HepG2 (cell line): Measurements from ENCODE around the gene ACTR3. TPM values are rescaled to one million over a fixed set of nuclear protein-coding genes. Genes with fewer than 3 reads are reported as not detected.

Experiments used
- AGO2 ChIP-seq: fragments of 200-400 bp; formaldehyde crosslinking; optimal IDR thresholded peaks from 2 replicates; pipeline ENCODE3; 2017; ENCODE audit warnings: mild to moderate bottlenecking, low read depth, low read length, moderate library complexity
- ATF7-NPFF ChIP-seq: sonication (generic); formaldehyde crosslinking; IDR thresholded peaks from 2 replicates; pipeline ENCODE4 v1.8.1; 2023; ENCODE audit warnings: mild to moderate bottlenecking, low read depth, missing genetic modification reagents, moderate library complexity
- CREM ChIP-seq, 2 experiments: sonication (generic) in 1 of 2; formaldehyde crosslinking in 1 of 2; IDR thresholded peaks; 2 replicates each; pipeline versions ENCODE4 v1.4.0 to v1.6.1; 2016 to 2020; ENCODE audit warnings: antibody characterized with exemption in 1 of 2, mild to moderate bottlenecking in 1 of 2, missing genetic modification reagents in 1 of 2
- FOXK1 ChIP-seq: sonication (generic); formaldehyde crosslinking; IDR thresholded peaks from 2 replicates; pipeline ENCODE4 v1.4.0; 2020; ENCODE audit warnings: low read depth, missing genetic modification reagents, borderline replicate concordance
- HIVEP1 ChIP-seq: sonication (generic); formaldehyde crosslinking; IDR thresholded peaks from 2 replicates; pipeline ENCODE4 v1.4.0; 2020; ENCODE audit warnings: mild to moderate bottlenecking, missing genetic modification reagents
- JDP2 ChIP-seq: sonication (generic); formaldehyde crosslinking; IDR thresholded peaks from 2 replicates; pipeline ENCODE4 v1.8.1; 2022; ENCODE audit warnings: missing genetic modification reagents, borderline replicate concordance
- MTA1 ChIP-seq: sonication (generic); formaldehyde crosslinking; IDR thresholded peaks from 2 replicates; pipeline ENCODE4 v1.4.0; 2020; ENCODE audit warnings: missing genetic modification reagents, mild to moderate bottlenecking, borderline replicate concordance
- NCOR1 ChIP-seq: fragments of 200-600 bp; sonication (generic); IDR thresholded peaks from 2 replicates; pipeline ENCODE4 v1.7.0; 2017; ENCODE audit warnings: antibody characterized with exemption, low read length, borderline replicate concordance
- REL ChIP-seq: sonication (generic); formaldehyde crosslinking; conservative IDR thresholded peaks from 2 replicates; pipeline ENCODE4 v1.8.0; 2022; ENCODE audit warnings: mild to moderate bottlenecking, missing genetic modification reagents, moderate library complexity
- SMC3 ChIP-seq: IDR thresholded peaks from 2 replicates; pipeline ENCODE4 v1.6.1; 2011; ENCODE audit warnings: low read length, improper control_type of control experiment
- SOX5 ChIP-seq: IDR thresholded peaks from 2 replicates; pipeline ENCODE4 v1.6.1; 2016; ENCODE audit warnings: borderline replicate concordance
- TBX2 ChIP-seq: sonication (generic); formaldehyde crosslinking; IDR thresholded peaks from 2 replicates; pipeline ENCODE4 v1.5.0; 2020; ENCODE audit warnings: missing genetic modification reagents, mild to moderate bottlenecking, borderline replicate concordance
- THAP11 ChIP-seq: IDR thresholded peaks from 2 replicates; pipeline ENCODE4 v1.6.1; 2016; ENCODE audit warnings: missing biosample characterization, missing genetic modification reagents
- ZFP1 ChIP-seq: IDR thresholded peaks from 2 replicates; pipeline ENCODE4 v1.6.1; 2016
- ZNF225 ChIP-seq: sonication (generic); formaldehyde crosslinking; IDR thresholded peaks from 2 replicates; pipeline ENCODE4 v1.4.0; 2020; ENCODE audit warnings: mild to moderate bottlenecking, missing genetic modification reagents
- ZNF605 ChIP-seq: sonication (generic); formaldehyde crosslinking; IDR thresholded peaks from 2 replicates; pipeline ENCODE4 v1.8.0; 2022; ENCODE audit warnings: mild to moderate bottlenecking, missing genetic modification reagents
- ZNF672 ChIP-seq: sonication (generic); formaldehyde crosslinking; IDR thresholded peaks from 2 replicates; pipeline ENCODE4 v1.8.1; 2022; ENCODE audit warnings: missing genetic modification reagents
- ZNF878 ChIP-seq: sonication (generic); formaldehyde crosslinking; IDR thresholded peaks from 2 replicates; pipeline ENCODE4 v1.8.1; 2023; ENCODE audit warnings: mild to moderate bottlenecking, missing genetic modification reagents, moderate library complexity
- ZNF879 ChIP-seq: sonication (generic); formaldehyde crosslinking; IDR thresholded peaks from 2 replicates; pipeline ENCODE4 v1.8.1; 2023; ENCODE audit warnings: missing genetic modification reagents
- polyA plus RNA-seq, 8 experiments: library from polyadenylated mRNA; depleted of rRNA in 3 of 8; stranded (reverse) in 7 of 8; unstranded in 1 of 8; fragments of >200 nt; fragmentation: Illumina TruSeq in 4 of 8; extraction: Trizol in 4 of 8; gene quantifications; 2 replicates each; pipeline versions ENCODE4 v1.2.1 to v1.2.3, GENCODE V29; 2011 to 2016; ENCODE audit warnings: low read depth in 4 of 8, missing spikeins in 1 of 8, mixed read lengths in 1 of 8; ENCODE audit not compliant: insufficient read depth in 1 of 8
- total RNA-seq, 5 experiments: library from RNA; depleted of rRNA; stranded (reverse); fragments of >200 nt; fragmentation: Illumina TruSeq; extraction: Trizol; gene quantifications; 2 replicates each; pipeline ENCODE4 v1.2.3, GENCODE V29; 2016; ENCODE audit warnings: low read depth in 1 of 5
- TF ChIP-seq, protein P1 (sequence below): sonication (generic); formaldehyde crosslinking; IDR thresholded peaks from 2 replicates; pipeline ENCODE4 v1.8.0; 2022; ENCODE audit warnings: mild to moderate bottlenecking, missing genetic modification reagents, moderate library complexity
- TF ChIP-seq, protein P2 (sequence below): IDR thresholded peaks from 2 replicates; pipeline ENCODE4 v1.6.1; 2016; ENCODE audit warnings: mild to moderate bottlenecking
- TF ChIP-seq, protein P3 (sequence below): sonication (generic); formaldehyde crosslinking; IDR thresholded peaks from 2 replicates; pipeline ENCODE4 v1.5.0; 2020; ENCODE audit warnings: missing genetic modification reagents
- TF ChIP-seq, protein P4 (sequence below): sonication (generic); formaldehyde crosslinking; IDR thresholded peaks from 2 replicates; pipeline ENCODE4 v1.4.0; 2020; ENCODE audit warnings: missing genetic modification reagents
- TF ChIP-seq, protein P5 (sequence below): IDR thresholded peaks from 2 replicates; pipeline ENCODE4 v1.6.1; 2016; ENCODE audit warnings: missing genetic modification reagents, missing compliant biosample characterization

Gene ACTR3
- total and polyA plus RNA-seq, 2 of the 13 experiments (the other 11 are each of a cell fraction or from before 2014, with no cell fraction given) = 123 to 225 TPM

GRCh38 chr2:113890253-113891235 lies 655 bp downstream of the ACTR3 start (continued):
- TF ChIP-seq, protein P1, sequence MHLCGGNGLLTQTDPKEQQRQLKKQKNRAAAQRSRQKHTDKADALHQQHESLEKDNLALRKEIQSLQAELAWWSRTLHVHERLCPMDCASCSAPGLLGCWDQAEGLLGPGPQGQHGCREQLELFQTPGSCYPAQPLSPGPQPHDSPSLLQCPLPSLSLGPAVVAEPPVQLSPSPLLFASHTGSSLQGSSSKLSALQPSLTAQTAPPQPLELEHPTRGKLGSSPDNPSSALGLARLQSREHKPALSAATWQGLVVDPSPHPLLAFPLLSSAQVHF (CRISPR knock-in tag) = peak; percentile 7; the same call in 1 of the 2 replicates
- TF ChIP-seq MTA1 (CRISPR knock-in tag) (no peak), NCOR1 (no peak), ZNF605 (no peak), SOX5 (CRISPR knock-in tag) (0 out of 2 replicates have a peak, but pooled peaks have one; percentile 7), REL (CRISPR knock-in tag) (peak; percentile 63; the same call in 1 of the 2 replicates), JDP2 (CRISPR knock-in tag) (0 out of 2 replicates have a peak, but pooled peaks have one; percentile 20), ZNF672 (no peak; the same call in 1 of the 2 replicates), ZNF225 (0 out of 2 replicates have a peak, but pooled peaks have one; percentile 33), CREM (IDR thresholded peaks at IDR 0.05) (no peak), CREM (CRISPR knock-in tag; IDR thresholded peaks at IDR 0.05) (no peak), HIVEP1 (CRISPR knock-in tag) (peak; percentile 52; the same call in 1 of the 2 replicates), ZFP1 (CRISPR knock-in tag) (0 out of 2 replicates have a peak, but pooled peaks have one; percentile 73), FOXK1 (CRISPR knock-in tag) (0 out of 2 replicates have a peak, but pooled peaks have one; percentile 4), ZNF878 (CRISPR knock-in tag) (peak; percentile 46; the same call in 1 of the 2 replicates), SMC3 (no peak), AGO2 (peak; percentile 73), THAP11 (CRISPR knock-in tag) (peak; percentile 16; the same call in 1 of the 2 replicates), ZNF879 (CRISPR knock-in tag) (no peak), TBX2 (CRISPR knock-in tag) (peak; percentile 50), ATF7-NPFF (CRISPR knock-in tag) (0 out of 2 replicates have a peak, but pooled peaks have one; percentile 45)
- TF ChIP-seq, protein P2, sequence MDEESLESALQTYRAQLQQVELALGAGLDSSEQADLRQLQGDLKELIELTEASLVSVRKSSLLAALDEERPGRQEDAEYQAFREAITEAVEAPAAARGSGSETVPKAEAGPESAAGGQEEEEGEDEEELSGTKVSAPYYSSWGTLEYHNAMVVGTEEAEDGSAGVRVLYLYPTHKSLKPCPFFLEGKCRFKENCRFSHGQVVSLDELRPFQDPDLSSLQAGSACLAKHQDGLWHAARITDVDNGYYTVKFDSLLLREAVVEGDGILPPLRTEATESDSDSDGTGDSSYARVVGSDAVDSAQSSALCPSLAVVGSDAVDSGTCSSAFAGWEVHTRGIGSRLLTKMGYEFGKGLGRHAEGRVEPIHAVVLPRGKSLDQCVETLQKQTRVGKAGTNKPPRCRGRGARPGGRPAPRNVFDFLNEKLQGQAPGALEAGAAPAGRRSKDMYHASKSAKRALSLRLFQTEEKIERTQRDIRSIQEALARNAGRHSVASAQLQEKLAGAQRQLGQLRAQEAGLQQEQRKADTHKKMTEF = no peak
- TF ChIP-seq, protein P3, sequence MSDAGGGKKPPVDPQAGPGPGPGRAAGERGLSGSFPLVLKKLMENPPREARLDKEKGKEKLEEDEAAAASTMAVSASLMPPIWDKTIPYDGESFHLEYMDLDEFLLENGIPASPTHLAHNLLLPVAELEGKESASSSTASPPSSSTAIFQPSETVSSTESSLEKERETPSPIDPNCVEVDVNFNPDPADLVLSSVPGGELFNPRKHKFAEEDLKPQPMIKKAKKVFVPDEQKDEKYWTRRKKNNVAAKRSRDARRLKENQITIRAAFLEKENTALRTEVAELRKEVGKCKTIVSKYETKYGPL = no peak
- TF ChIP-seq, protein P4, sequence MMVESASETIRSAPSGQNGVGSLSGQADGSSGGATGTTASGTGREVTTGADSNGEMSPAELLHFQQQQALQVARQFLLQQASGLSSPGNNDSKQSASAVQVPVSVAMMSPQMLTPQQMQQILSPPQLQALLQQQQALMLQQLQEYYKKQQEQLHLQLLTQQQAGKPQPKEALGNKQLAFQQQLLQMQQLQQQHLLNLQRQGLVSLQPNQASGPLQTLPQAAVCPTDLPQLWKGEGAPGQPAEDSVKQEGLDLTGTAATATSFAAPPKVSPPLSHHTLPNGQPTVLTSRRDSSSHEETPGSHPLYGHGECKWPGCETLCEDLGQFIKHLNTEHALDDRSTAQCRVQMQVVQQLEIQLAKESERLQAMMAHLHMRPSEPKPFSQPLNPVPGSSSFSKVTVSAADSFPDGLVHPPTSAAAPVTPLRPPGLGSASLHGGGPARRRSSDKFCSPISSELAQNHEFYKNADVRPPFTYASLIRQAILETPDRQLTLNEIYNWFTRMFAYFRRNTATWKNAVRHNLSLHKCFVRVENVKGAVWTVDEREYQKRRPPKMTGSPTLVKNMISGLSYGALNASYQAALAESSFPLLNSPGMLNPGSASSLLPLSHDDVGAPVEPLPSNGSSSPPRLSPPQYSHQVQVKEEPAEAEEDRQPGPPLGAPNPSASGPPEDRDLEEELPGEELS = no peak
- TF ChIP-seq, protein P5, sequence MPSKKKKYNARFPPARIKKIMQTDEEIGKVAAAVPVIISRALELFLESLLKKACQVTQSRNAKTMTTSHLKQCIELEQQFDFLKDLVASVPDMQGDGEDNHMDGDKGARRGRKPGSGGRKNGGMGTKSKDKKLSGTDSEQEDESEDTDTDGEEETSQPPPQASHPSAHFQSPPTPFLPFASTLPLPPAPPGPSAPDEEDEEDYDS = peak; percentile 48; the same call in 1 of the 2 replicates
